Measurements from ENCODE around the gene ABCB8. TPM values are rescaled to one million over a fixed set of nuclear protein-coding genes. Genes with fewer than 3 reads are reported as not detected.

The ABCB8 gene
- total and polyA plus RNA-seq, 12 donors: 16.7 to 42.2 (median 24.6) TPM

DNA sequence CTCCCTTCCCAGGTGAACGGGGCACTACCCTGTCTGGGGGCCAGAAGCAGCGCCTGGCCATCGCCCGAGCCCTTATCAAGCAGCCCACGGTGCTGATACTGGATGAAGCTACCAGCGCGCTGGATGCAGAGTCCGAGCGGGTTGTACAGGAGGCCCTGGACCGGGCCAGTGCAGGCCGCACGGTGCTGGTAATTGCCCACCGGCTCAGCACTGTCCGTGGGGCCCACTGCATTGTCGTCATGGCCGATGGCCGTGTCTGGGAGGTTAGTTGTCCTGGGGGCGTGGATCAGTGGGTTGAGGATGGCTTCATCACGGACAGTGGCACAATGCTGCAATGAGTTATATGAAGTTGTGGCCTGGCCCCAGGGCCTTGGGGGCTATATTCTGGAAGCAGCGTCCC is 15.7 kb downstream of the ABCB8 start:
- DNase-seq (no peak), ATAC-seq (no peak)
- peaks cover 6 to 20% (median 13%) of the 10 kb centered on the region in 9 donors for H3K4me1 ChIP-seq
- no peak for TF ChIP-seq CTCF (IDR thresholded peaks at IDR 0.05)
- peaks cover 0 to 52% (median 0%) of the 10 kb centered on the region in 9 donors for H3K36me3 ChIP-seq
- H3K4me3 ChIP-seq: no peak overlapping the region
- H3K27me3 ChIP-seq: no peaks in the 10 kb centered on the region
- H3K9me3 ChIP-seq: no peaks in the 10 kb centered on the region
- WGBS, 2 donors: 94 to 95% methylated on average over 20 of the region's 20 CpGs
- intact Hi-C loops (cut with DNase I): loop anchor here in 1 of 10 donors (10.0 kb wide), 1 partner anchor 61 kb away; no protein-coding TSS in a partner anchor
- H3K27ac ChIP-seq: no peak overlapping the region

DNA sequence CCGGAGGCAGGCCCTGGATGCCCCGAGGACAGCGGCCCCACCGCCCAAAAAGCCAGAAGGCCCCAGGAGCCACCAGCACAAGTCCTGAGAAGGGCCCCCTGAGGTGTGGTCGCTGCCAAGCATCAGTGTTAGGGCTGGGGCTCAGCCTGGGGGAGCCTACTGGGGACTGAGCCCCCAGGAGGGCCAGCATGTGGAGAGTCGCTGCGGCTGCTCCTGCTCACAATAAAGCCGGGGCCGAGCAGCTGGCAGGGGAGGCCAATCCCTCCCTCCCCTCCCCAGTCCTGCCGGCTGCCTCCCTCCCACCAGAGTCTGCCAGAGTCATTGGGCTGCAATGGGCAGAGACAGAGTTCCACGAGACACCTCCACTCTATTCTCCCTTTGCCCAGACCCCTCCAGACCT is 17.0 kb downstream of the ABCB8 start:
- peaks cover 0 to 52% (median 0%) of the 10 kb centered on the region in 9 donors for H3K36me3 ChIP-seq
- no peak overlapping the region for H3K27ac ChIP-seq
- peaks cover 0 to 7% (median 1%) of the 10 kb centered on the region in 9 donors for H3K4me1 ChIP-seq
- no peaks in the 10 kb centered on the region for H3K9me3 ChIP-seq
- TF ChIP-seq CTCF (IDR thresholded peaks at IDR 0.05): no peak
- ATAC-seq (no peak), DNase-seq (no peak)
- intact Hi-C loops (cut with DNase I): loop anchor here in 1 of 10 donors (10.0 kb wide), 1 partner anchor 60 kb away; no protein-coding TSS in a partner anchor
- no peak overlapping the region for H3K4me3 ChIP-seq
- WGBS, 2 donors: 85 to 88% methylated on average over 11 of the region's 11 CpGs
- peaks cover 0 to 5% (median 0%) of the 10 kb centered on the region in 7 donors for H3K27me3 ChIP-seq

- no peak overlapping the region for H3K27ac ChIP-seq
- no peak overlapping the region for H3K4me3 ChIP-seq
- H3K36me3 ChIP-seq: peaks cover 0 to 51% (median 0%) of the 10 kb centered on the region in 9 donors
- no peak for TF ChIP-seq CTCF (IDR thresholded peaks at IDR 0.05)
- peaks cover 0 to 12% (median 0%) of the 10 kb centered on the region in 7 donors for H3K27me3 ChIP-seq
- H3K4me1 ChIP-seq: peaks cover 1 to 10% (median 4%) of the 10 kb centered on the region in 9 donors
- no peak for DNase-seq
- no peaks in the 10 kb centered on the region for H3K9me3 ChIP-seq
- no peak for ATAC-seq
- 86 to 90% methylated on average over 9 of the region's 9 CpGs for WGBS, 2 donors
- intact Hi-C loops (cut with DNase I): loop anchor here in 1 of 10 donors (10.0 kb wide), 1 partner anchor 59 kb away; no protein-coding TSS in a partner anchor
Observed at GRCh38 chr7:151045967-151046366, 17.7 kb downstream of the ABCB8 start.

GRCh38 chr7:151046603-151047573 is 18.6 kb downstream of the ABCB8 start:
- intact Hi-C loops (cut with DNase I): loop anchor here in 1 of 10 donors (10.0 kb wide), 1 partner anchor 58 kb away; no protein-coding TSS in a partner anchor
- H3K36me3 ChIP-seq: peaks cover 0 to 42% (median 0%) of the 10 kb centered on the region in 9 donors
- peaks cover 3 to 16% (median 9%) of the 10 kb centered on the region in 9 donors for H3K4me1 ChIP-seq
- TF ChIP-seq CTCF (IDR thresholded peaks at IDR 0.05): no peak
- H3K27ac ChIP-seq: no peak overlapping the region
- DNase-seq: no peak
- no peak overlapping the region for H3K4me3 ChIP-seq
- 63 to 70% methylated on average over 14 of the region's 14 CpGs for WGBS, 2 donors
- H3K27me3 ChIP-seq: peaks cover 0 to 15% (median 0%) of the 10 kb centered on the region in 7 donors
- no peaks in the 10 kb centered on the region for H3K9me3 ChIP-seq
- ATAC-seq: no peak
